Measurements from ENCODE around the gene UQCRHL.

Gene UQCRHL

GRCh38 chr1:15796086-15796462 is 11.4 kb downstream of the UQCRHL start:
- DNase-seq = no peak

DNA sequence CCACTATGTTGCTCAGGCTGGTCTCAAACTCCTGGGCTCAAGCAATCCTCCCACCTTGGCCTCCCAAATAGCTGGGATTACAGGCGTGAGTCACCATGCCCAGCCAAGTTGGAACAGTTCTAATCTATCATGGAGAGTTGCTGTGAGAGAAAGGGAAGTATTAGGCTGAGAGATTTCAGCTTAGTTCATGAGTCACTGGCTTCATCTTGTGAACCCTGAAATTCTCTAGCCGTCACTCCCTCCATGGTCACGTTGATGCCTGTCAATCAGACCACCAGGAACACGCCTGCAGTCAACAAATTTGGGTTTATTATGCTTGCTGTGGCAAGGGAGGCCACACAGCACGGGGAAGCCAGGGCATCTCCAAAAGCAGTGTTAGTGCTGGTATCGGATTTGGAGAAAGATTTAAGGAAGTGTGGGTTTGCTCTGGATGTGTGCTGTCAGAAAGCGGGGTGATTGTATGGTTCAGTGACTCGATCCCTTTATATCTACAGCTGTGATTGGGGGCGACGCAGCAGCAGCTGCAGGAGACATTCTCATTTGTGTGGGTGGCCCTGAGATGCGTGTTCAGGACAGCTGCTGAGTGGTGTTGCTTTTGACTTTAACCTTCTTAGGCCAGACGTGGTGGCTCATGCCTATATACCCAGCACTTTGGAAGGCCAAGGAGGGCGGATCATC is 18.7 kb downstream of the UQCRHL start:
- no peak for DNase-seq

- no peak for DNase-seq
Observed at GRCh38 chr1:15786581-15786980, 20.9 kb downstream of the UQCRHL start.

- DNase-seq = no peak
Observed at GRCh38 chr1:15785683-15786082, 21.8 kb downstream of the UQCRHL start.

- no peak for DNase-seq
Observed at GRCh38 chr1:15777909-15778707, 29.3 kb downstream of the UQCRHL start.

GRCh38 chr1:15775706-15776105 is 31.7 kb downstream of the UQCRHL start:
- no peak for DNase-seq

GRCh38 chr1:15771836-15772515 is 35.5 kb downstream of the UQCRHL start:
- no peak for DNase-seq

GRCh38 chr1:15770313-15770962 is 37.0 kb downstream of the UQCRHL start:
- DNase-seq = no peak

DNA sequence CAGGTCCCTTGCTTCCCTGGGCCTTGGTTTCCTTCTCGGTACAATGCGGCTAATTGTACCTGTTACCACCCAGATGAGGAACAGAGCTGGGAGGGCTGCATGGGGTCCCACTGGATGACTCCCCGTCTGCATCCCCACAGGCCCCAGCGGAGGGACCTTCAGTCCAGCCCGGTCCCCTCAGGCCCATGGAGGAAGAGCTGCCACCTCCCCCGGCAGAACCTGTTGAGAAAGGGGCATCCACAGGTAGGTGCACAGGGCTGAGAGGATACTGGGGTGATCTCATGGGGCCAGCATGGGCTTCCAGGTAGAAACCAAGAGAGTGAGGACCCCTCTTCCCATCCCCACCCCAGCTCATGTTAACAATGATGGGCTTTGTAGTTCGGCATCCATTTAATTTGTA is 39.1 kb downstream of the UQCRHL start:
- no peak for DNase-seq

GRCh38 chr1:15767941-15768340 is 39.5 kb downstream of the UQCRHL start:
- no peak for DNase-seq

DNA sequence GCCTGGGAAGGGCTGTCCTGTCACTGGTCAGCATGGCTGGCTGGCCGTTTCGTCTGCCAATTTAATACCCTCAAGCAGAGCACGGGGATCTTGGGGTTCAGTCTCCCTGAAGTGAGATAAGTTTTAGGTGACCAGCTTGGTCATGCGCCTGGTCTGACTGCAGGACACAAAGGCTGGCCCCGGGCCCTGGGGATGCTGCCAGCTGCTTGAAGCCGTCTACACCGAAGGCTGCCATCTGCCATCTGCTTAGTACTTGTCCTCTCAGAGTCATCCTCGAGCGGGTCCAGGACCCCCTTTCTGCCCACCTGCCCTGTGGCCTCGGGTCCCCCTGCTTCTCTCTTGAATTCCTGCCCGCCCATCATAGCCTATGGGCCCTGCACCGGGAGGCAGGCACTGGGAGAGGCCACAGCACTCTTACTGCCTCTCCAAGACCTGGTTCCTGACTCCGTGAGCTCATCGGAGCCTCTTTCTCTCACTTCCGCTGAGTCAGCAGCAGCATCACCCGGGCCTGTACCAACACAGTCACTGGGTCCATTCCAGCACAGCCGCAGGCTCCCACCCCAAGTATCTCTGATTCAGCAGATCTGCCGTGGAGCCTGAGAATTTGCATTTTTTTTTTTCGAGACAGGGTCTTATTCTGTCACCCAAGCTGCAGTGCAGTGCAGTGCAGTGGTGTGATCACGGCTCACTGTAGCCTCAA is 41.8 kb downstream of the UQCRHL start:
- no peak for DNase-seq

GRCh38 chr1:15764890-15765289 is 42.6 kb downstream of the UQCRHL start:
- DNase-seq = no peak

DNA sequence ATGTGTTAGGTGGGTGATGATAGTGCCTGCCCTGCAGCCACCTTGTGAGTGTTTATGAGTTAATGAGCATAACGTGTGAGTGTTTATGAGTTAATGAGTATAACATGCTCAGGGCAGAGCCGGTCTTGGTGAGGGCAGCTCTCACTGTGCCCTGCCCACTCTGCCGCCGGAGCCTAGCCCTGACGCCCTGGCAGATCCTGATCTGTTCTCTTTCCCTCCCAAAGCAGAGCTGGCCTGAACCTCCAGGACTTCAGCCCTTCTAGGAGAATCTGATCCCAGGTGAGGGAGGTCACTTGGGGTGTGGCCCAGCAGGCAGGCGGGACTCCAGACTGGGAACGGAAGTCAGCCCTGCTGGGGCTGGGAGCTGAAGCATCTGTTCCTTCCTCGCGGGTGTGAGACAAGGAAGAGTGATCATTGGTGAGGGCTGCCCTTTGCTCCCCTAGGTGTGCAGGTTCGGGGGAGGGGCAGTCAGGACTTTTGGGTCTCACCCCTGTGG is 43.1 kb downstream of the UQCRHL start:
- peak; percentile 57 for DNase-seq

GRCh38 chr1:15762546-15762945 is 44.9 kb downstream of the UQCRHL start:
- DNase-seq = no peak

- DNase-seq = no peak
Observed at GRCh38 chr1:15761366-15762128, 45.9 kb downstream of the UQCRHL start.

GRCh38 chr1:15760520-15761211 is 46.8 kb downstream of the UQCRHL start:
- no peak for DNase-seq

- peak; percentile 55 for DNase-seq
Observed at GRCh38 chr1:15758953-15759661, 48.3 kb downstream of the UQCRHL start.

- DNase-seq = peak; percentile 70
Observed at GRCh38 chr1:15758343-15758931, 49.0 kb downstream of the UQCRHL start, which contains the start of gene FBLIM1. Gene FBLIM1, plus strand, starts transcription at chr1:15758795. Its CDS starts 6,189 bp downstream, at chr1:15764984.

GRCh38 chr1:15757575-15758342 is 49.7 kb downstream of the UQCRHL start:
- DNase-seq = peak; percentile 65
